Testis (tissue), 3 donors: ENCODE data around the gene COL4A2. TPM values are rescaled to one million over a fixed set of nuclear protein-coding genes. Genes with fewer than 3 reads are reported as not detected.

Source experiments
- DNase-seq: peaks from one replicate; pipeline ENCODE4 v3.0.0-alpha.2; 2019
- H3K27ac ChIP-seq, 2 donors: fragments of 200-600 bp; sonication (generic); one replicate each; pipeline ENCODE4 v1.5.1; 2019
- H3K27me3 ChIP-seq: fragments of 200-600 bp; sonication (generic); one replicate; pipeline ENCODE4 v1.5.1; 2019
- H3K36me3 ChIP-seq: fragments of 200-600 bp; sonication (generic); one replicate; pipeline ENCODE4 v1.5.1; 2017; ENCODE audit warnings: low read depth; ENCODE audit errors: missing control alignments
- H3K4me1 ChIP-seq: fragments of 200-600 bp; sonication (generic); one replicate; pipeline ENCODE4 v1.5.1; 2019
- H3K4me3 ChIP-seq, 2 donors: fragments of 200-600 bp; sonication (generic); one replicate each; pipeline ENCODE4 v1.5.1; 2017 to 2019
- H3K9me3 ChIP-seq: fragments of 200-600 bp; sonication (generic); one replicate; pipeline ENCODE4 v1.5.1; 2017
- CTCF ChIP-seq, 3 experiments: fragments of 450-650 bp in 2 of 3; fragments of 200-600 bp in 1 of 3; sonication (generic) in 1 of 3; IDR thresholded peaks; one replicate each; pipeline ENCODE4 v1.5.1; 2016 to 2019; ENCODE audit warnings: antibody characterized with exemption in 3 of 3, mild to moderate bottlenecking in 2 of 3, moderate library complexity in 1 of 3
- POLR2A ChIP-seq: fragments of 450-650 bp; IDR thresholded peaks from one replicate; pipeline ENCODE4 v1.6.1; 2017; ENCODE audit warnings: antibody characterized with exemption, mild to moderate bottlenecking, moderate library complexity
- whole genome bisulfite sequencing, 2 donors: methylation state at CpG; one replicate each; pipeline ENCODE4 v1.1.5; 2018; 5-methylcytosine and 5-hydroxymethylcytosine counted together
- intact Hi-C: fragments of 100-400 bp; cut with DNase I; formaldehyde crosslinking; loops from one replicate; pipeline ENCODE4 v1.15.1; 2023; ENCODE audit warnings: low total_unique reads
- polyA plus RNA-seq: library from polyadenylated mRNA; stranded (reverse); fragments of 350-450 nt; fragmentation: Illumina TruSeq; extraction: RNeasy Lipid Tissue Mini Kit (QIAGEN cat#74804); gene quantifications from one replicate; pipeline ENCODE4 v1.2.3, GENCODE V29; 2014; ENCODE audit warnings: low read depth, low replicate concordance; ENCODE audit not compliant: insufficient read depth
- total RNA-seq, 2 donors: library from RNA; depleted of rRNA; stranded (reverse); fragments of >200 nt; gene quantifications; one replicate each; pipeline ENCODE4 v1.2.3, GENCODE V29; 2016

Gene COL4A2
- total and polyA plus RNA-seq, 3 donors from 2014 or later: 69.1 to 89.9 (median 81.0) TPM

- H3K4me3 ChIP-seq: no peak overlapping the region
- DNase-seq: no peak
Measured at GRCh38 chr13:110438211-110438610, 131.1 kb downstream of the COL4A2 start.

GRCh38 chr13:110438776-110439175, 131.7 kb downstream of the COL4A2 start:
- Histone ChIP-seq H3K27ac (no peak overlapping the region), H3K9me3 (no peaks in the 10 kb centered on the region), H3K27me3 (no peaks in the 10 kb centered on the region), H3K4me1 (no peaks in the 10 kb centered on the region), H3K4me3 (no peak overlapping the region), H3K36me3 (no peaks in the 10 kb centered on the region)
- intact Hi-C loops: no loop called here
- no peak for DNase-seq
- no peak for TF ChIP-seq POLR2A
- 94% methylated on average over 16 of the region's 16 CpGs for WGBS, 2 donors

More at GRCh38 chr13:110438211-110438610, 131.1 kb downstream of the COL4A2 start:
- no peaks in the 10 kb centered on the region for H3K36me3 ChIP-seq
- no peaks in the 10 kb centered on the region for H3K27me3 ChIP-seq
- H3K27ac ChIP-seq: no peak overlapping the region
- intact Hi-C loops: no loop called here
- no peak for TF ChIP-seq CTCF (IDR thresholded peaks at IDR 0.05)
- no peak for TF ChIP-seq POLR2A
- 81 to 85% methylated on average over 13 to 19 of the region's 19 CpGs for WGBS, 2 donors
- H3K4me1 ChIP-seq: no peaks in the 10 kb centered on the region
- no peaks in the 10 kb centered on the region for H3K9me3 ChIP-seq

GRCh38 chr13:110440946-110441731, 134.1 kb downstream of the COL4A2 start:
- Histone ChIP-seq H3K36me3 (no peaks in the 10 kb centered on the region), H3K4me1 (no peaks in the 10 kb centered on the region), H3K9me3 (no peaks in the 10 kb centered on the region), H3K27me3 (no peaks in the 10 kb centered on the region), H3K4me3 (no peak overlapping the region), H3K27ac (no peak overlapping the region)
- DNase-seq: no peak
- TF ChIP-seq CTCF (IDR thresholded peaks at IDR 0.05): no peak
- TF ChIP-seq POLR2A: no peak
- intact Hi-C loops: no loop called here
- 92 to 94% methylated on average over 17 of the region's 17 CpGs for WGBS, 2 donors

DNA sequence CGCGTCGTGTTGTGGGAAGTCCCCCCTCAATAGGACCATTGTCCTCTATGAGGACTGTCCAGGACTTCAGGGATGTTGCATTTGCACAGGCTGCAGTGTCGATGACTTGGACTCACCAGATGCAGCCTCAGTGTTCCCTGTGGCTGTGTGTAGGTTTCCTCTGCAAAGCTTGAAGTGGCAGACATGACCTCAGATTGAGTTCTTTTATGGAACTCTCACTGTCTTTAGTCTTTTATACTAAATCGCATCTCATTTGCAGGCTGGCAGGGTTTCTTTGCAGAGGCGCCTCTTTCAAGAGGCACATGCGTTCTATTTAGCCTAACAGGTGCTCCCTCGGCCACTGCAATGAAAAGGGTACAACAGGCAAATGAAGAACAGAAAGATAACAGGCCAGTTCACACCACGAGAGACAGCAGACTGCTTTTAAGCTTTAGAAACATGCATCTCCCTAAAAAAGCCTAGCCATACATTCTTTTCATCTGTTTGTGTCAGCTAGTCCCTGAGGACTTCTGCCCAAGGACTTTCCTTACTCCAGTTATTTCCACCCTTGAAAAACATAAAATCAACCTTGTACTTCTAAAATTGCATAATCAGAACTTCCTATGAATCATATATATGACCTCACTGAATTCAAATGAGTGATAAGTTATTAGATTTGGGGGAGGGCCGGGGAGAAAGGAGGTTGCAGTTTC, 136.0 kb downstream of the COL4A2 start:
- Histone ChIP-seq H3K4me3 (no peak overlapping the region), H3K4me1 (no peaks in the 10 kb centered on the region), H3K27me3 (no peaks in the 10 kb centered on the region), H3K27ac (no peak overlapping the region), H3K9me3 (no peaks in the 10 kb centered on the region), H3K36me3 (no peaks in the 10 kb centered on the region)
- 62 to 64% methylated on average over 10 of the region's 10 CpGs for WGBS, 2 donors
- no peak for TF ChIP-seq POLR2A
- TF ChIP-seq CTCF (IDR thresholded peaks at IDR 0.05): no peak
- intact Hi-C loops: no loop called here
- no peak for DNase-seq

GRCh38 chr13:110443622-110444225, 136.6 kb downstream of the COL4A2 start:
- WGBS, 2 donors: 66 to 80% methylated on average over 9 to 12 of the region's 12 CpGs
- TF ChIP-seq CTCF (IDR thresholded peaks at IDR 0.05): no peak
- no peak for TF ChIP-seq POLR2A
- H3K36me3 ChIP-seq: no peaks in the 10 kb centered on the region
- no peaks in the 10 kb centered on the region for H3K9me3 ChIP-seq
- no peak overlapping the region for H3K4me3 ChIP-seq
- H3K27me3 ChIP-seq: no peaks in the 10 kb centered on the region
- no peaks in the 10 kb centered on the region for H3K4me1 ChIP-seq
- no peak overlapping the region for H3K27ac ChIP-seq
- intact Hi-C loops: no loop called here
- DNase-seq: no peak
